DMS 273 treated with DMSO at 0.1 percent for 48 hours (cell line): ENCODE results near the gene ZNF789.
"Not testable (repeated sequence)": the region's sequence is repeated elsewhere in the genome, so short reads cannot be mapped to it uniquely, and the experiment has no call there.

ENCODE experiments used
- DNase-seq: peaks from one replicate; lab custom pipeline; 2025; lab: John Stamatoyannopoulos, UW

The ZNF789 gene

GRCh38 chr7:99472561-99473314 lies at the start of gene ZNF789:
Gene ZNF789, plus strand, starts transcription at chr7:99472890. Its CDS starts 3,567 bp downstream, at chr7:99476457.
- DNase-seq: peak; percentile 97

GRCh38 chr7:99424932-99425730 lies 47.6 kb upstream of the ZNF789 start:
- DNase-seq: no peak

GRCh38 chr7:99428972-99429566 lies 43.6 kb upstream of the ZNF789 start:
- DNase-seq: no peak

GRCh38 chr7:99429756-99430155 lies 42.9 kb upstream of the ZNF789 start:
- no peak for DNase-seq

GRCh38 chr7:99431756-99432540 lies 40.7 kb upstream of the ZNF789 start:
- not testable (repeated sequence) for DNase-seq

- DNase-seq: no peak
These were observed 39.5 kb upstream of the ZNF789 start for GRCh38 chr7:99433158-99433557.

- DNase-seq: no peak
These were observed 34.6 kb upstream of the ZNF789 start for GRCh38 chr7:99437946-99438572.

- DNase-seq: peak; percentile 90
These were observed 33.9 kb upstream of the ZNF789 start, which contains the start of the genes CPSF4 and PTCD1 for GRCh38 chr7:99438573-99439480. Gene CPSF4, plus strand, starts transcription at chr7:99438943. Its CDS starts 140 bp downstream, at chr7:99439083. Gene PTCD1, minus strand, starts transcription at chr7:99438798. Its CDS starts 3,556 bp downstream, at chr7:99435242.

- no peak for DNase-seq
These were observed 32.5 kb upstream of the ZNF789 start for GRCh38 chr7:99440195-99440594.

GRCh38 chr7:99446096-99446495 lies 26.6 kb upstream of the ZNF789 start:
- DNase-seq: no peak

- DNase-seq: no peak
These were observed 24.7 kb upstream of the ZNF789 start for GRCh38 chr7:99447943-99448342.

- DNase-seq: no peak
These were observed 23.8 kb upstream of the ZNF789 start for GRCh38 chr7:99448855-99449254.

- DNase-seq: no peak
These were observed 23.4 kb upstream of the ZNF789 start for GRCh38 chr7:99449326-99449725.

GRCh38 chr7:99451936-99452335 lies 20.8 kb upstream of the ZNF789 start:
- no peak for DNase-seq

- DNase-seq: no peak
These were observed 20.1 kb upstream of the ZNF789 start for GRCh38 chr7:99452541-99452940.

GRCh38 chr7:99453105-99453504 lies 19.6 kb upstream of the ZNF789 start:
- no peak for DNase-seq

- no peak for DNase-seq
These were observed 16.8 kb upstream of the ZNF789 start for GRCh38 chr7:99455874-99456273.

- no peak for DNase-seq
These were observed 16.4 kb upstream of the ZNF789 start for GRCh38 chr7:99456288-99456687.

- no peak for DNase-seq
These were observed 15.5 kb upstream of the ZNF789 start for GRCh38 chr7:99457050-99457649.
